Mucosa of gallbladder (tissue), 1 donor: Measurements from ENCODE around the gene EVC. TPM values are rescaled to one million over a fixed set of nuclear protein-coding genes. Genes with fewer than 3 reads are reported as not detected.
"Not testable (repeated sequence)": the region's sequence is repeated elsewhere in the genome, so short reads cannot be mapped to it uniquely, and the experiment has no call there.

Experiments
- DNase-seq: peaks from one replicate; pipeline ENCODE4 v3.0.0-alpha.2; 2020; ENCODE audit warnings: low spot score
- total RNA-seq: library from RNA; stranded (reverse); gene quantifications from one replicate; pipeline ENCODE4 v1.2.1, GENCODE V29; 2021
- donor health status: DM: no; HTN: no; CAD: no.

EVC gene
- total RNA-seq, 1 donor from 2014 or later: 80.5 TPM

GRCh38 chr4:5785806-5786680, 75.0 kb downstream of the EVC start:
- no peak for DNase-seq

DNA sequence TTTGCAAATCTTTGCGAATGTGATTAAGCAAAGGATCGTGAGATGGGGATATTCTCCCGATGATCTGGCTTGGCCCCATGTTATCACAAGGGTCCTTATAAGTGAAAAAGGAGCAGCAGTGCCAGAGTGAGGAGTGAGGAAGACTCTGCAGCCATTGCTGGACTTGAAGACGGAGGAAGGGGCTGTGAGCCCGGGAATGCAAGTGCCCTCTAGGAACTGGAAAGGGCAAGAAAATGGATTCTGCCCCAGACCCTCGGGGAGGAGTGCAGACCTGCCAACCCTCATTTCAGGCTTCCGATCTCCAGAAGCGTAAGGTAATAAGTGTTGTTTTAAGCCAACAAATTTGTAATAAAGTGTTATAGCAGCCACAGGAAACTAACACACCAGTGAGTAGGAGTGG, 76.3 kb downstream of the EVC start:
- no peak for DNase-seq

GRCh38 chr4:5788144-5788543, 77.1 kb downstream of the EVC start:
- DNase-seq: no peak

- DNase-seq: no peak
Measured at GRCh38 chr4:5789141-5789540, 78.1 kb downstream of the EVC start.

DNA sequence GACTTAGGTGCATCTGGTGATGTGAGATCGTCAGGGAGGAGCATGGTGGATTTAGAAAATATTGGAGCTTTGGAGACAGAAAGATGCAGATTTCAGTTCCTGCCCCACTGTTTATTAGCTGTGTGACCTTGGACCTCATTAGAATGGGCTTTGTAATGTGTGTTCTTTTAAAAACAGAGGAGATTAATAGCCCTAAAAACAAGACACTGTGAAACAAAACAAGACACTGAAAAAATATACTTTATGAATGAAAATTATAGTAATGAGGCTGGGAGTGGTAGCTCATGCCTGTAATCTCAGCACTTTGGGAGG, 79.5 kb downstream of the EVC start:
- no peak for DNase-seq

- DNase-seq: no peak
Measured at GRCh38 chr4:5791654-5792053, 80.7 kb downstream of the EVC start.

GRCh38 chr4:5793514-5793913, 82.5 kb downstream of the EVC start:
- DNase-seq: no peak

DNA sequence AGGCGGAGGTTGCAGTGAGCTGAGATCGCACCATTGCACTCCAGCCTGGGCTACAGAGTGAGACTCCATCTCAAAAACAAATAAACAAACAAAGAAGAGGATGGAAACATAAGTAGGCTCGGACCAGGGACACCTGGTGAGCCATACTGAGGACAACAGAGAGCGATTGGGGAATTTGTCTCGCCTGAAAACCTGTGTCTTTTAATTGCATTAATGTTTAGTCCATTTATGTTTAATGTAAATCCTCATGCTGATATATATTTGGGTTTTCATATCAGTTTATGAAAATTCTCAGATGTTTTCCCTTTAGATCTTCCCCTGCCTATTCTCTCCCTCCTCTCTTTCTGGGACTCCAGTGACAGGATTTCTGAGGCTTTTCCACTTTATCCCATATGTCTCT, 84.6 kb downstream of the EVC start:
- DNase-seq: no peak

GRCh38 chr4:5796976-5797375, 86.0 kb downstream of the EVC start:
- DNase-seq: no peak

GRCh38 chr4:5797866-5798265, 86.9 kb downstream of the EVC start:
- no peak for DNase-seq

DNA sequence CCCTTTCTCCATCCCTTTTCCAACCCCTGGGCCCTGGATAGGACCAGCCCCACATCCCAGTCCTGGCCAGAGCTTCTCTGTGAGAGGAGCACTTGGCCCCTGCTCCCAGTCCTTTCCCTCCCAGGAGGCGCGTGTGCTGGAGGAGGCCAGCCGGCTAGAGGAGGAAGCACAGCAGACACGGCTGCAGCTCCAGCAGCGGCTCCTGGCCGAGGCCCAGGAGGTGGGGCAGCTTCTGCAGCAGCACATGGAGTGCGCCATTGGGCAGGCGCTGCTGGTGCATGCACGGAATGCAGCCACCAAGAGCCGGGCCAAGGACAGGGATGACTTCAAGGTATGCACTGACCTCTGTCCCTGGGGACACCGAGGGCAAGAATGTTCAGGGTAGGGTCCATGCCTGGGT, 87.5 kb downstream of the EVC start:
- DNase-seq: no peak

DNA sequence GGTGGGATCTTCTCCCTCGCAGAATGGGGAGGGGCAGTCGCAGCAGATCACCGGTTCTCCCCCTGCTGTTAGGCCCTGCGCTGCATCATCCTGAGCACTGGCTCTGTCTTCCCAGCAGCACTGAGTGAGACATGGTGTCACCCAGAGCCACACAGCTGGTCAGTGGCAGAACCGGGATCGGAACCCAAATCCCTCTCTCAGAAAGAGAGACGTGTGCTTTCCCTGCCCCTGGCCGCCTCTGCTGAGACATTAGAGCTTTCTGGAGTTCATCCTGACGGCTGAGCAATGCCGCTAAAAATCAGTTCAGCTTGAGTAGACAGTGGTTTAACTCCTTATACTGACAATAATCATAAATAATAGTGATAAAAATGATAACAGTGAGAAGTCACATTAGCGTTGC, 87.9 kb downstream of the EVC start:
- no peak for DNase-seq

DNA sequence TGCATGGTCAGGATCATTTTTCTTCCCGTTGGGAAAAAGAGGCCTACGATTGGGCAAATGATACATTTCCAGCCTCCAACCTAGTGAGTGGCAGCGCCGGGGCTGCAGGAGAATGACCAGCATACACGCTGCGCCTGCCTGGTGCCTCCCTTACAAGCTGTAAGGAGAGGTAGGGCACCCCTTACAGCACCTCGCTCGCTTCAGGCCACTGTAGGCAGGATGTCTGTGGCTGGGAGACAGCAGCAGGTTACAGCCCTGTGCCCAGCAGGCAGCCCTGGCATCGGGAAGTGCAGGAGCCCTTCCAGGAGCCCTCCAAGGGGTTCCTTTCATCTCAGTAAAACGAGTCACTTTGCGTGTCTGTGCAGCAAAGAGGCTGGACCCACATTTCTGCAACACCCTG, 88.4 kb downstream of the EVC start:
- no peak for DNase-seq

- no peak for DNase-seq
Measured at GRCh38 chr4:5800496-5800895, 89.5 kb downstream of the EVC start.

DNA sequence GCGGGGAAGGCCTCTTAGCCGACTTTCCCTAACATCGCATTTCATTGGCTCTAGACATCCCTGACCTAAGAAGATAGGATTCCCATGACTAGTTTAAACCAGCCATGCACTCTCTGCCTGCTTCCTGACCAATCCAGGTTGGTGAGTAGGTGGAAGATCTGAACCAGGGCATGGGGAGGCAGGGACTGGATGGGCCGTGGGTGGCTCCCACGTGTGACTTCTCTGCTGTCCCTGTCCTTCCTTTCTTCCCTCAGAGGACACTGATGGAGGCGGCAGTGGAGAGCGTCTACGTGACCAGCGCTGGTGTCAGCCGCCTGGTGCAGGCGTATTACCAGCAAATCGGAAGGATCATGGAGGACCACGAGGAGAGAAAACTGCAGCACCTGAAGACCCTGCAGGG, 90.7 kb downstream of the EVC start:
- DNase-seq: no peak

GRCh38 chr4:5802565-5802964, 91.6 kb downstream of the EVC start:
- no peak for DNase-seq

DNA sequence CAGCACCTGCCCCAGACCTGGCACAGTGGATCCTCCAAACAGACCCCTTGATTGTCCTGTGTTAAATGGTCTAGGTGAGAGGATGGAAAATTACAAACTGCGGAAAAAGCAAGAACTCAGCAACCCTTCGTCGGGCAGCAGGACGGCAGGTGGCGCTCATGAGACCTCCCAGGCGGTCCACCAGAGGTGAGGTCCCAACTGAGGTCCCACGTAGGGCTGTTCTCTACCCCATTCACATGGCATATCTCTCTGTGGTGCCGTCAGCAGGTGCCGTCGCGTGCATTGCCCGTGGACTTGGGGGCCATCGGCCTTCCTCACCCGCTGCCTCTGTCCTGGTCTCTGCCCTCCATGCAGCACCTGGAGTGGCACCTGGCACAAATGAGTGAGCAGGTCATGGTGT, 93.7 kb downstream of the EVC start:
- DNase-seq: no peak

- no peak for DNase-seq
Measured at GRCh38 chr4:5805270-5805669, 94.3 kb downstream of the EVC start.

GRCh38 chr4:5808081-5808741, 97.2 kb downstream of the EVC start:
- DNase-seq: no peak

- no peak for DNase-seq
Measured at GRCh38 chr4:5809216-5809776, 98.3 kb downstream of the EVC start.

GRCh38 chr4:5810151-5810550, 99.2 kb downstream of the EVC start:
- DNase-seq: no peak

DNA sequence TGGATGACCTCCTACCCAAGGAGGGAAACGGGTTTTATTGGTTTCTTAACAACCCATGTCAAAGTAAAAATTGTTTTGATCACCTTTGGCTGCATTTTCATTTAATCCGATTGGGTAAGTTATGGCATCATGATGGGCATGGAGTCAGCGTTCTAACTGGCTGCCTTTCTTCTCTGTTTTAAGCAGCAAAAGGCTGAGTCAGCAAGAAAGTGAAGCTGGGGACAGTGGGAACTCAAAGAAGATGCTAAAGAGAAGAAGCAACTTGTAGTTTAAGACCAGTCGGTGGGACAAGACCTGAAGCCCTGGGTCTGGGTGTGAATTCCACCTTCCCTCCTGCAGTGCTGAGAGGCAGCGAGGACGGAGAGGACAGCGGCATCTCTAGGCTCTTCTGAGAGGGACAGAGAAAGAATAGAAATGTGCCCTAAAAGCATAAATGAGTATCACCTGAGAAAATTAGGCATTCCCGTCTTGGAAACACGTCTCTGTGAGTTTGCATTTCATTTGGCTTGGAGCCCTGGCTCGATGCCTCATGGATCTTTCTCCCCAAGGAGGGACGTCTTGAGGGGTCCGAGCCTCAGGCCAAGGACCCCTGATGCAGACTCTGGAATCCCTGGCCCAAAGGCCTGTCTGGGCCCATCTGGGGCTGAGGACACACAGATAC, 99.9 kb downstream of the EVC start:
- DNase-seq: no peak

- not testable (repeated sequence) for DNase-seq
Measured at GRCh38 chr4:5812057-5812456, 101.1 kb downstream of the EVC start.
